Measurements from ENCODE around the gene DNAJC11.
"Not testable (repeated sequence)": the region's sequence is repeated elsewhere in the genome, so short reads cannot be mapped to it uniquely, and the experiment has no call there.

Gene DNAJC11

GRCh38 chr1:6699915-6700314 is 1.7 kb downstream of the DNAJC11 start:
- in situ Hi-C loops (cut with HindIII; ENCODE audit: low sequenced_read_pairs) = loop anchor here (25.0 kb wide), 2 partner anchors 187 to 512 kb away; no protein-coding TSS in a partner anchor

- in situ Hi-C loops (cut with HindIII; ENCODE audit: low sequenced_read_pairs) = no loop called here
Measured at GRCh38 chr1:6695868-6696267, 5.7 kb downstream of the DNAJC11 start.

GRCh38 chr1:6694121-6694713 is 7.4 kb downstream of the DNAJC11 start:
- in situ Hi-C loops (cut with HindIII; ENCODE audit: low sequenced_read_pairs) = no loop called here

- in situ Hi-C loops (cut with HindIII; ENCODE audit: low sequenced_read_pairs) = no loop called here
Measured at GRCh38 chr1:6692956-6693355, 8.7 kb downstream of the DNAJC11 start.

GRCh38 chr1:6691507-6691906 is 10.1 kb downstream of the DNAJC11 start:
- in situ Hi-C loops (cut with HindIII; ENCODE audit: low sequenced_read_pairs) = no loop called here

- in situ Hi-C loops (cut with HindIII; ENCODE audit: low sequenced_read_pairs) = no loop called here
Measured at GRCh38 chr1:6690186-6690585, 11.4 kb downstream of the DNAJC11 start.

GRCh38 chr1:6688757-6689156 is 12.9 kb downstream of the DNAJC11 start:
- in situ Hi-C loops (cut with HindIII; ENCODE audit: low sequenced_read_pairs) = no loop called here

GRCh38 chr1:6688001-6688400 is 13.6 kb downstream of the DNAJC11 start:
- in situ Hi-C loops (cut with HindIII; ENCODE audit: low sequenced_read_pairs) = no loop called here

- in situ Hi-C loops (cut with HindIII; ENCODE audit: low sequenced_read_pairs) = no loop called here
Measured at GRCh38 chr1:6686294-6686693, 15.3 kb downstream of the DNAJC11 start.

- in situ Hi-C loops (cut with HindIII; ENCODE audit: low sequenced_read_pairs) = no loop called here
Measured at GRCh38 chr1:6685381-6685780, 16.2 kb downstream of the DNAJC11 start.

- in situ Hi-C loops (cut with HindIII; ENCODE audit: low sequenced_read_pairs) = no loop called here
Measured at GRCh38 chr1:6683434-6683833, 18.2 kb downstream of the DNAJC11 start.

GRCh38 chr1:6675941-6676340 is 25.7 kb downstream of the DNAJC11 start:
- in situ Hi-C loops (cut with HindIII; ENCODE audit: low sequenced_read_pairs) = no loop called here

- in situ Hi-C loops (cut with HindIII; ENCODE audit: low sequenced_read_pairs) = no loop called here
Measured at GRCh38 chr1:6674771-6675170, 26.8 kb downstream of the DNAJC11 start.

- in situ Hi-C loops (cut with HindIII; ENCODE audit: low sequenced_read_pairs) = no loop called here
Measured at GRCh38 chr1:6673816-6674398, 27.7 kb downstream of the DNAJC11 start.

GRCh38 chr1:6672558-6672957 is 29.1 kb downstream of the DNAJC11 start:
- in situ Hi-C loops (cut with HindIII; ENCODE audit: low sequenced_read_pairs) = no loop called here

- in situ Hi-C loops (cut with HindIII; ENCODE audit: low sequenced_read_pairs) = no loop called here
Measured at GRCh38 chr1:6668503-6668902, 33.1 kb downstream of the DNAJC11 start.

GRCh38 chr1:6667139-6667538 is 34.5 kb downstream of the DNAJC11 start:
- in situ Hi-C loops (cut with HindIII; ENCODE audit: low sequenced_read_pairs) = no loop called here

GRCh38 chr1:6666696-6667095 is 34.9 kb downstream of the DNAJC11 start:
- in situ Hi-C loops (cut with HindIII; ENCODE audit: low sequenced_read_pairs) = no loop called here

- in situ Hi-C loops (cut with HindIII; ENCODE audit: low sequenced_read_pairs) = not testable (repeated sequence)
Measured at GRCh38 chr1:6662468-6662867, 39.1 kb downstream of the DNAJC11 start.

GRCh38 chr1:6660415-6661049 is 41.1 kb downstream of the DNAJC11 start:
- in situ Hi-C loops (cut with HindIII; ENCODE audit: low sequenced_read_pairs) = no loop called here

- in situ Hi-C loops (cut with HindIII; ENCODE audit: low sequenced_read_pairs) = no loop called here
Measured at GRCh38 chr1:6658359-6659060, 43.1 kb downstream of the DNAJC11 start.

- in situ Hi-C loops (cut with HindIII; ENCODE audit: low sequenced_read_pairs) = no loop called here
Measured at GRCh38 chr1:6657138-6657537, 44.5 kb downstream of the DNAJC11 start.

All from DLD1 (cell line).